ENCODE results near the gene NAT10. TPM values are rescaled to one million over a fixed set of nuclear protein-coding genes. Genes with fewer than 3 reads are reported as not detected.

NAT10 gene
- total RNA-seq, 2 donors from 2014 or later, result 22.6 to 38.2 TPM

- H3K4me1 ChIP-seq, result no peaks in the 10 kb centered on the region
- ATAC-seq (no peak), DNase-seq (no peak)
- intact Hi-C loops (cut with DNase I), result loop anchor here (10.0 kb wide), 1 partner anchor 165 kb away; no protein-coding TSS in a partner anchor
- no peaks in the 10 kb centered on the region for H3K27me3 ChIP-seq
- H3K27ac ChIP-seq, result no peak overlapping the region
- WGBS, 2 donors, result 82 to 89% methylated on average over 15 to 18 of the region's 22 CpGs
- no peak overlapping the region for H3K4me3 ChIP-seq
- no peaks in the 10 kb centered on the region for H3K36me3 ChIP-seq (replicated peaks in 1 of 2; ENCODE audit: insufficient read depth in 1 of 2, low read depth in 2 of 2)
- H3K9me3 ChIP-seq, result no peaks in the 10 kb centered on the region
- TF ChIP-seq POLR2A (IDR thresholded peaks at IDR 0.05) (no peak), CTCF (IDR thresholded peaks at IDR 0.05) (no peak)
These were observed 54.8 kb downstream of the NAT10 start for GRCh38 chr11:34160049-34160721.

GRCh38 chr11:34160791-34161190, 55.4 kb downstream of the NAT10 start:
- DNase-seq, result no peak
- WGBS, 2 donors, result 85 to 87% methylated on average over 12 to 18 of the region's 18 CpGs
- intact Hi-C loops (cut with DNase I), result loop anchor here (10.0 kb wide), 1 partner anchor 166 kb away; no protein-coding TSS in a partner anchor

GRCh38 chr11:34161361-34161760, 55.9 kb downstream of the NAT10 start:
- Histone ChIP-seq H3K27ac (no peak overlapping the region), H3K9me3 (no peaks in the 10 kb centered on the region), H3K36me3 (replicated peaks in 1 of 2; ENCODE audit: insufficient read depth in 1 of 2, low read depth in 2 of 2) (no peaks in the 10 kb centered on the region), H3K4me1 (no peaks in the 10 kb centered on the region), H3K4me3 (no peak overlapping the region), H3K27me3 (no peaks in the 10 kb centered on the region)
- intact Hi-C loops (cut with DNase I), result loop anchor here (10.0 kb wide), 1 partner anchor 167 kb away; no protein-coding TSS in a partner anchor
- no peak for DNase-seq
- no peak for ATAC-seq
- TF ChIP-seq CTCF (IDR thresholded peaks at IDR 0.05) (no peak), POLR2A (IDR thresholded peaks at IDR 0.05) (no peak)
- 75 to 90% methylated on average over 4 to 6 of the region's 6 CpGs for WGBS, 2 donors

More at GRCh38 chr11:34160791-34161190, 55.4 kb downstream of the NAT10 start:
- Histone ChIP-seq H3K4me1 (no peaks in the 10 kb centered on the region), H3K27me3 (no peaks in the 10 kb centered on the region), H3K4me3 (no peak overlapping the region), H3K9me3 (no peaks in the 10 kb centered on the region), H3K36me3 (replicated peaks in 1 of 2; ENCODE audit: insufficient read depth in 1 of 2, low read depth in 2 of 2) (no peaks in the 10 kb centered on the region), H3K27ac (no peak overlapping the region)
- TF ChIP-seq CTCF (IDR thresholded peaks at IDR 0.05) (no peak), POLR2A (IDR thresholded peaks at IDR 0.05) (no peak)
- no peak for ATAC-seq

- ATAC-seq (no peak), DNase-seq (no peak)
- Histone ChIP-seq H3K27me3 (no peaks in the 10 kb centered on the region), H3K4me3 (no peak overlapping the region), H3K27ac (no peak overlapping the region), H3K36me3 (replicated peaks in 1 of 2; ENCODE audit: insufficient read depth in 1 of 2, low read depth in 2 of 2) (no peaks in the 10 kb centered on the region), H3K9me3 (no peaks in the 10 kb centered on the region), H3K4me1 (no peaks in the 10 kb centered on the region)
- TF ChIP-seq CTCF (IDR thresholded peaks at IDR 0.05) (no peak), POLR2A (IDR thresholded peaks at IDR 0.05) (no peak)
- WGBS, 2 donors, result 68 to 81% methylated on average over 5 to 16 of the region's 18 CpGs
- intact Hi-C loops (cut with DNase I), result loop anchor here (10.0 kb wide), 1 partner anchor 167 kb away; no protein-coding TSS in a partner anchor
These were observed 56.5 kb downstream of the NAT10 start for GRCh38 chr11:34161812-34162492.
